Tibial artery (tissue), 4 donors: ENCODE results near the gene RAVER2.

ENCODE experiments used
- DNase-seq, 2 donors: peaks; one replicate each; pipeline ENCODE4 v3.0.0-alpha.2; 2019
- H3K27ac ChIP-seq, 2 donors: fragments of 200-600 bp; sonication (generic) in 1 of 2; 1 replicate in 1 of 2; 2 replicates in 1 of 2; pipeline ENCODE4 v1.5.1; 2018 to 2019; ENCODE audit warnings: mild to moderate bottlenecking in 1 of 2
- H3K27me3 ChIP-seq, 2 donors: fragments of 200-600 bp; sonication (generic) in 1 of 2; one replicate each; pipeline versions ENCODE4 v1.5.1 to v1.6.0; 2016 to 2019
- H3K36me3 ChIP-seq, 3 donors: fragments of 200-600 bp; sonication (generic) in 2 of 3; one replicate each; pipeline ENCODE4 v1.5.1; 2016 to 2019; ENCODE audit warnings: mild to moderate bottlenecking in 2 of 3
- H3K4me1 ChIP-seq, 4 donors: fragments of 200-600 bp; sonication (generic) in 2 of 4; 1 replicate in 3 of 4; 2 replicates in 1 of 4; pipeline ENCODE4 v1.5.1; 2016 to 2019
- H3K4me3 ChIP-seq, 2 donors: fragments of 200-600 bp; sonication (generic) in 1 of 2; 1 replicate in 1 of 2; 2 replicates in 1 of 2; pipeline ENCODE4 v1.5.1; 2018 to 2019; ENCODE audit warnings: mild to moderate bottlenecking in 2 of 2
- H3K9me3 ChIP-seq, 3 donors: fragments of 200-600 bp; sonication (generic) in 1 of 3; one replicate each; pipeline ENCODE4 v1.5.1; 2016 to 2019
- CTCF ChIP-seq, 2 experiments: fragments of 200-600 bp in 1 of 2; fragments of 450-650 bp in 1 of 2; IDR thresholded peaks; one replicate each; pipeline ENCODE4 v1.5.1; 2017 to 2019; ENCODE audit warnings: antibody characterized with exemption in 2 of 2, mild to moderate bottlenecking in 1 of 2, moderate library complexity in 1 of 2
- intact Hi-C: fragments of 100-400 bp; cut with DNase I; formaldehyde crosslinking; loops from one replicate; pipeline ENCODE4 v1.15.0; 2023; ENCODE audit warnings: low total_unique reads

The RAVER2 gene

DNA sequence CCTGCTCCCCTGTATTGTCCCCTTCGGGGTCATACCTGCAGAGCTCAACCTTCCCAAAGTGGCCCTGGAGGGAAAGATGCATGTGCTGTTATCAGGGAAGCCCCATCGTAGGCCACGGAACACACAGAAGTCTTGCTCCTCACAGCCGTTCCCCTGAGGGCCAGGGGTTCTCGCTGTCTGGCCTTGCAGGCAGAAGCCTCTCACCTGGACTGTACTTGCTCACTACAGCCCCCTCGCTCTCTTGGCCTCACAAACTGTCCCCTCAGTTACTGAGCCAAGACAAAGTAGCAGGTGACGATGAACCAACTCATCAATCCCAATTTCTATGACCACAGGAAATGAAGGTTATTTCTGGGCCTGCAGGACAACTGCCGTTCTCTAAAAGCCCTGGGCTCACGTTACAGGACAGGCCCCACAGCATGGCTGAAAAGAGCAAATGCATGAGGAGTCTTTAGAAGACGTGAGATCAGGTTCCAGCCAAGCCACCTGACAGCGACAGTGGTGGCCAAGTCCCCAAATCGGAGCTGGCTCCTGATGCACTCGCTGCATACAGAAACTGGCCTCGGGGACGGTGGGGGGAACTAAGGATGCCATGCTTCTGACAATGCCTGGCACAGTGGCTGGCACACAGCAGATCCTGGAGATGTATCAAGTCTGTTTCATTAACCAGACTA is 95.0 kb downstream of the RAVER2 start:
- no peak for DNase-seq
- H3K36me3 ChIP-seq, result peaks cover 64 to 93% (median 77%) of the 10 kb centered on the region in 3 donors
- H3K27ac ChIP-seq, result no peak overlapping the region
- H3K9me3 ChIP-seq, result no peaks in the 10 kb centered on the region
- H3K27me3 ChIP-seq, result no peaks in the 10 kb centered on the region
- intact Hi-C loops, result no loop called here
- peaks cover 0 to 17% (median 12%) of the 10 kb centered on the region in 4 donors for H3K4me1 ChIP-seq
- H3K4me3 ChIP-seq, result no peak overlapping the region
- no peak for TF ChIP-seq CTCF (IDR thresholded peaks at IDR 0.05)

GRCh38 chr1:64841330-64842065 is 96.6 kb downstream of the RAVER2 start:
- DNase-seq, result no peak
- no peaks in the 10 kb centered on the region for H3K9me3 ChIP-seq
- H3K27ac ChIP-seq, result no peak overlapping the region
- no peaks in the 10 kb centered on the region for H3K27me3 ChIP-seq
- peaks cover 62 to 93% (median 77%) of the 10 kb centered on the region in 3 donors for H3K36me3 ChIP-seq
- no peak overlapping the region for H3K4me3 ChIP-seq
- intact Hi-C loops, result no loop called here
- peaks cover 0 to 17% (median 12%) of the 10 kb centered on the region in 4 donors for H3K4me1 ChIP-seq
- TF ChIP-seq CTCF (IDR thresholded peaks at IDR 0.05), result no peak

GRCh38 chr1:64842224-64842623 is 97.3 kb downstream of the RAVER2 start:
- H3K4me3 ChIP-seq, result no peak overlapping the region
- H3K27ac ChIP-seq, result peak overlapping the region in 1 of 2 donors; percentile 53
- no peaks in the 10 kb centered on the region for H3K27me3 ChIP-seq
- peaks cover 0 to 17% (median 12%) of the 10 kb centered on the region in 4 donors for H3K4me1 ChIP-seq
- no peak for DNase-seq
- no peaks in the 10 kb centered on the region for H3K9me3 ChIP-seq
- intact Hi-C loops, result no loop called here
- peaks cover 62 to 93% (median 77%) of the 10 kb centered on the region in 3 donors for H3K36me3 ChIP-seq
- TF ChIP-seq CTCF (IDR thresholded peaks at IDR 0.05), result no peak

GRCh38 chr1:64843675-64844074 is 98.8 kb downstream of the RAVER2 start:
- H3K27me3 ChIP-seq, result no peaks in the 10 kb centered on the region
- DNase-seq, result no peak
- no peak for TF ChIP-seq CTCF (IDR thresholded peaks at IDR 0.05)
- peaks cover 50 to 93% (median 76%) of the 10 kb centered on the region in 3 donors for H3K36me3 ChIP-seq
- H3K9me3 ChIP-seq, result no peaks in the 10 kb centered on the region
- peaks cover 0 to 17% (median 12%) of the 10 kb centered on the region in 4 donors for H3K4me1 ChIP-seq
- H3K4me3 ChIP-seq, result no peak overlapping the region
- intact Hi-C loops, result no loop called here
- H3K27ac ChIP-seq, result no peak overlapping the region

DNA sequence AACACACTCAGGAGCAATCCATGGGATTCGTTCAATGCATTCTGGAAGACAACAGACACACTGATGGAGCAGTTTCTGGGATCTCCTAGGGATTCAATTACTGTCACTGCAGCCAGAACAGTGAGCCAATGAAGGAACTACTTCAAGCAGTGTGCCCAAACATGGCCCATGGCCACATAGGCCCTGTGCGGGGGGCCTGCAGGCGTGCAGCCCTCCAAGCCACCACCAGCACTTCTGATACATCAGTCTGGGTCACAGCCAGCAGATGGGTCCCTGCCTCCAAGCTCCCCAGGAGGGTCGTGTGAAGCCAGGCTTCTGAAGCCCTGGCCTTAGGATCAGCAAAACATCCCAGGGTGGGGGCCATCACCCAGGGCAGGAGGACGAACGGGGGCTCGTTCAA is 99.3 kb downstream of the RAVER2 start:
- no peak for TF ChIP-seq CTCF (IDR thresholded peaks at IDR 0.05)
- peaks cover 50 to 94% (median 80%) of the 10 kb centered on the region in 3 donors for H3K36me3 ChIP-seq
- intact Hi-C loops, result no loop called here

More for the DNA sequence above, 99.3 kb downstream of the RAVER2 start:
- Histone ChIP-seq H3K4me1 (peaks cover 0 to 17% (median 12%) of the 10 kb centered on the region in 4 donors), H3K27ac (no peak overlapping the region), H3K27me3 (no peaks in the 10 kb centered on the region), H3K9me3 (no peaks in the 10 kb centered on the region), H3K4me3 (no peak overlapping the region)
- no peak for DNase-seq
